Breast epithelium (tissue), 3 donors: Measurements from ENCODE around the gene GMDS.

ENCODE experiments used
- CTCF ChIP-seq, 3 donors: fragments of 450-650 bp; IDR thresholded peaks; one replicate each; pipeline ENCODE4 v1.5.1; 2016 to 2017; ENCODE audit warnings: antibody characterized with exemption in 3 of 3, mild to moderate bottlenecking in 3 of 3, moderate library complexity in 3 of 3
- POLR2AphosphoS5 ChIP-seq, 3 donors: sonication (generic); formaldehyde crosslinking; IDR thresholded peaks; one replicate each; pipeline ENCODE4 v1.6.1; 2017; ENCODE audit warnings: antibody characterized with exemption in 3 of 3

DNA sequence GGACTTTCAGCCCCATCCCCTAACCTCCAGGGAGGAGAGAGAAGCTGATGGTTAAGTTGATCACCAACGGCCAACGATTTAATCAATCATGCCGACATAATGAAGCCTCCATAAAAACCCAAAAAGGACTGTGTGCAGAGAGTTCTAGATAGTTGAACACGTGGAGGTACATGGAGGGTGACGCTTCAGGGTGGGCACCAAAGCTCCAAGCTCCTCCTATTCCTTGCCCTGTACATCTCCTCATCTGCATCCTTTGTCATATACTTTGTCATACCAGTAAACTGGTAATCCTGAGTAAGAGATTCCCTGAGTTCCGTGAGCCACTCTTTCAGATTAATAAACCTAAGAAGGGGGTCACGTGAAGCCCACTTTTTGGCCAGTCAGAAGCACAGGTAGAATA is 3.7 kb upstream of the GMDS start:
- TF ChIP-seq CTCF (IDR thresholded peaks at IDR 0.05) (no peak), POLR2AphosphoS5 (IDR thresholded peaks at IDR 0.05) (no peak)
